Loucy (cell line): ENCODE results near the gene INTS1.

ENCODE experiments used
- EZH2phosphoT487 ChIP-seq: fragments of 200-600 bp; IDR thresholded peaks from 2 replicates; pipeline ENCODE4 v1.6.1; 2018; ENCODE audit warnings: antibody characterized with exemption, mild to moderate bottlenecking, moderate library complexity, borderline replicate concordance
- TF ChIP-seq, protein P1 (sequence below): fragments of 200-600 bp; sonication (generic); conservative IDR thresholded peaks from 2 replicates; pipeline ENCODE4 v1.5.1; 2014; ENCODE audit warnings: mild to moderate bottlenecking, antibody characterized with exemption, low read length

DNA sequence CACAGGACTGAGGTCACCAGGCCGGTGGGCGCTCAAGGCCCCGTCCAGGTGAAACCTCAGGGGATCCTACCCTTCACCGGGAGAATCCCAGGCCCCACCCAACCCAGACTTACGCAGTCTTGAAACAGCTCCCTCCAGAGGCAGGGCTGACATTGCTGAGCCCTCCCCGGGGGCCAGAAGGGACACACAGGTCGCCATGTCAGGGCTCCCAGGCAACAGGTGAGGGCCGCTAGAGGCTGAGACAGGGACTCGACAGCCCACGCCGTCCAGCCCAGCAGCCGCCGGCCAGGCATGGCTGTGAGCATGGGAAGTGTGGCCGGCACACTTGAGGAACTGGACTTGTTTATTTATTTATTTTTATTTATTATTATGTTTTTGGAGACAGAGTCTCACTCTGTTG lies 55.2 kb downstream of the INTS1 start:
- TF ChIP-seq, protein P1, sequence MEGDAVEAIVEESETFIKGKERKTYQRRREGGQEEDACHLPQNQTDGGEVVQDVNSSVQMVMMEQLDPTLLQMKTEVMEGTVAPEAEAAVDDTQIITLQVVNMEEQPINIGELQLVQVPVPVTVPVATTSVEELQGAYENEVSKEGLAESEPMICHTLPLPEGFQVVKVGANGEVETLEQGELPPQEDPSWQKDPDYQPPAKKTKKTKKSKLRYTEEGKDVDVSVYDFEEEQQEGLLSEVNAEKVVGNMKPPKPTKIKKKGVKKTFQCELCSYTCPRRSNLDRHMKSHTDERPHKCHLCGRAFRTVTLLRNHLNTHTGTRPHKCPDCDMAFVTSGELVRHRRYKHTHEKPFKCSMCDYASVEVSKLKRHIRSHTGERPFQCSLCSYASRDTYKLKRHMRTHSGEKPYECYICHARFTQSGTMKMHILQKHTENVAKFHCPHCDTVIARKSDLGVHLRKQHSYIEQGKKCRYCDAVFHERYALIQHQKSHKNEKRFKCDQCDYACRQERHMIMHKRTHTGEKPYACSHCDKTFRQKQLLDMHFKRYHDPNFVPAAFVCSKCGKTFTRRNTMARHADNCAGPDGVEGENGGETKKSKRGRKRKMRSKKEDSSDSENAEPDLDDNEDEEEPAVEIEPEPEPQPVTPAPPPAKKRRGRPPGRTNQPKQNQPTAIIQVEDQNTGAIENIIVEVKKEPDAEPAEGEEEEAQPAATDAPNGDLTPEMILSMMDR, result no peak
- TF ChIP-seq EZH2phosphoT487, result no peak
